COLO668 (cell line): ENCODE data around the gene SPCS3.
"Not testable (repeated sequence)": the region's sequence is repeated elsewhere in the genome, so short reads cannot be mapped to it uniquely, and the experiment has no call there.

Source experiments
- DNase-seq: peaks from one replicate; lab custom pipeline; 2025; ENCODE audit not compliant: unreplicated experiment; lab: John Stamatoyannopoulos, UW

The SPCS3 gene

DNA sequence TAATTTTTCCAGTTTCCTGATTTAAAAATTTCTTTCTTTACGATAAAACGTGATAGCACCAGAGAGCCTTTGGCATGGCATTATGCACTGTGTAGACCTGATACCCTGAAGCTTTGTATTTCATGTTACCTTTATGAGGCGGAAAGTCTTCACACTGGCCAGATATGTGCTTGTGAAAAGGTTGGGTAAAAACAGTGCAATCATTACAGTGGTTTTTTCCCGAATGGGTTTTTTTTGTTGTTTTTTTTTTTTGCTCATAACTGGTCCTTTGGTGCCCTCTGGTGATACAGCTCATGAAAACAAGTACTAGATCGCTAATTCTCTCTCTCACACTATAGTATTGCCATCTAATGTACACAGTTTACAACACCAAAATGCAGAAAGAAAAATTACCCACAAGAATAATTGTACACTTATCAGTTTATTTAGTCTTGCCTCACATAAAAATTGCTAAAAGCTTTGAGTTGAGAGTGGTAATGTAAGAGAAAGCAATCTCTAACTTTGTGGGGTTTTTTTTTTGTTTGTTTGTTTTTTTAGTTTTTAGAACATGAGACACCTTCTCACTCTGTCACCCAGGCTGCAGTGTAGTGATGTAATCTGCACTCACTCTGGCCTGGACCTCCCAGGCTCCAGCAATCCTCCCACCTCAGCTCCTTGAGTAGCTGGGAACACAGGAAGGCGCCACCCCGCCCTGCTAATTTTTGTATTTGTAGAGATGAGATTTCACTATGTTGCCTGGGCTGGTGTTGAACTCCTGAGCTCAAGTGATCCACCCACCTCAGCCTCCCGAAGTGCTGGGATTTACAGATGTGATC lies 21.3 kb downstream of the SPCS3 start:
- no peak for DNase-seq

DNA sequence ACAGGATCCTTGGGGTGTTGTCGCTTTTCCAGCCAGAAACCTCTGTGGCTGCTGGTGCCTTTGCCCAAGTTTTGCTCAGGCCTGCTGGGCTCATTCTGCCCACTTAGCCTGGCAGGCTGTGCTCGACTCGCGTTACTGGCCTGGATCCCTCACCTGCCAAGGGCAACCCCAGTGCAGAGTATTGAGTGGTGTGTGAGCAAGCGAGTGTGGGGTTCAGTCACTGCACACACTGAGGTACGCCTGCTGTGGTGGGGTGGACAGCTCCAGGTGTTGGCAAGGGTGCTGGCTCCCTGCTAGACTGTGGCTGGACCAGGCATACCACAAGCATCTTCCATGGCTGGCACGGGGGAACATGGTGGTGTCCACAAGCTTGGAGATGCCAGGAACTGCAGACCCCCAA lies 22.6 kb downstream of the SPCS3 start:
- no peak for DNase-seq

DNA sequence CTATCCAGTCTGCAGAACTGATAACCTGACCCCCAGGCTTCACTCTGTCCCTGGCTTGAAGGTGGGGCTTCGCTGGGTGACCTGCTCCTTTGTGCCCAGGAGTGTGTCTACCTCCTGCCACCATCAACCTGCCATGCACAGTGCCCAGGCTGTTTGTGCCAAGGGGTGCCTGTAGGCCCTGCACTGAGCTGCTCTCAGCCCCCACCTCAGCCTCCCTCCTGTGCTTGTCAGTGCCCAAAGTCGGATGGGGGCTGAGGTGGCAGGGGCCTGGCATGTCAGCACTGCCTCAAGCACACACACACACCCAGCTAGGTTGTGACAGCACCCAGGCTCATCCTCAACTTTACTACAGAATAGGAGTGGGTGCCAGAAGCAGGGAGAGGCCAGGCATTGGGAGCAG lies 23.5 kb downstream of the SPCS3 start:
- no peak for DNase-seq

DNA sequence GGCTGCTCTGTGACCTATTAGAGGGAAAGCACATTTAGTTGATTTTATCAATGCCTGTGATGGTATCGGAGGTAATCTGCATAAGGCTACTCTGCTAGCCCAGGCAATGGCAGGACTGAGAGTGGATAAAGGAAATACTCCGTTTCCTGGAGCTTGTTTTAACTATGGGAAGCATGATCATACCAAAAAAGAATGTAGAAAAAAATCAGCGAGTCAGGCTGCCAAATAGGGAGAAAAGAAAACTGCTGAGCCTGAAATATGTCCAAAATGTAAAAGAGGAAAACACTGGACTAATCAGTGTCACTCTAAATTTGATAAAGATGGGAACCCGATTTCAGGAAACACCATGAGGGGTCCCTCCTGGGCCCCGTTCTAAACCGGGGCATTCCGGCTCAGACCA lies 25.6 kb downstream of the SPCS3 start:
- not testable (repeated sequence) for DNase-seq

DNA sequence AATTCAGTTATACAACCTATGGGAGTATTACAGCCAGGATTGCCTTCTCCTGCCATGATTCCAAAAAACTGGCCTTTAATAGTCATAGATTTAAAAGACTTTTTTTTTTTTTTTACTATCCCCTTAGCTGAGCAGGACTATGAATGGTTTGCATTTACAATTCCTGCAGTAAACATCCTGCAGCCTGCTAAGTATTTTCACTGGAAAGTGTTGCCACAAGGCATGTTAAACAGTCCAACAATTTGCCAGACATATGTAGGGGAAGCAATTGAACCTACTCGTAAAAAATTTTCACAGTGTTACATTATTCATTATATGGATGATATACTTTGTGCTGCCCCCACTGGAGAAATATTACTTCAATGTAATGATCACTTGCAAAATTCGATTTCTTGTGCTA lies 27.1 kb downstream of the SPCS3 start:
- not testable (repeated sequence) for DNase-seq

DNA sequence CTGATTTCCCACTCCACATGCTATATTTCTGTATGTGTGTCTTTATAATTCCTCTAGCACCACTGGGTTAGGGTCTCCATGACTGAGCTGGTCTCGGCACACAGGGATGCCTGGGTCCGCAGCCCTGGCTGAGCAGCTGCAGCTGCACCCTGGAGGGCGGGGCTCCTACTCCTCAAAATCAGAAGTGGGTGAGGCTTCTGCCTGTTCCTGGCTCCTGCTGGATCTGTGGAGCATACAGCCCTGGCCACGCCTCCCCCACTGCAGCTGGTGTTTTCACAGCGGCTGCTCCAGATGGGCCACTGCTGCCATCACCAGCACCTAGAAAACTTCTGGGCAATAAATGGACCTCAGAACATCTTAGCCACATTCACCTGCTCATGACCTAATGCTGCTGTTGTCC lies 30.9 kb downstream of the SPCS3 start:
- DNase-seq = no peak

DNA sequence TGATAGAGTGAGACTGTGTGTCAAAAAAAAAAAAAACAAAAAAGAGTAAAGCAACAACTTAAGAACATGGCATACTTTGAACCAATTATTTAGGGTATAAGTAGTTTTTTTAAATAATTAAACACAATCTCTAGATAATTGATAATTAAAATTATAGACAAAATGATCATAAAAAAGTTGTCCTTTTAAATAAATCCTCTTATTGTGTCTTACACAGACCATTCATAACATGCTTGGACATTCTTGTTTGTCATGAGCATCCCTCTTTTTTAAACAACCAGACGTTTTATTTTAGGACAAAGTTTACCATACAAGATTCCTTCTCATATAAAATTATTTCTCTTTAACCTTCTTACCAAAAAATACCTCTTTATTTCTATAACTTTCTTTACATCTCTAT lies 35.1 kb downstream of the SPCS3 start:
- DNase-seq = no peak

DNA sequence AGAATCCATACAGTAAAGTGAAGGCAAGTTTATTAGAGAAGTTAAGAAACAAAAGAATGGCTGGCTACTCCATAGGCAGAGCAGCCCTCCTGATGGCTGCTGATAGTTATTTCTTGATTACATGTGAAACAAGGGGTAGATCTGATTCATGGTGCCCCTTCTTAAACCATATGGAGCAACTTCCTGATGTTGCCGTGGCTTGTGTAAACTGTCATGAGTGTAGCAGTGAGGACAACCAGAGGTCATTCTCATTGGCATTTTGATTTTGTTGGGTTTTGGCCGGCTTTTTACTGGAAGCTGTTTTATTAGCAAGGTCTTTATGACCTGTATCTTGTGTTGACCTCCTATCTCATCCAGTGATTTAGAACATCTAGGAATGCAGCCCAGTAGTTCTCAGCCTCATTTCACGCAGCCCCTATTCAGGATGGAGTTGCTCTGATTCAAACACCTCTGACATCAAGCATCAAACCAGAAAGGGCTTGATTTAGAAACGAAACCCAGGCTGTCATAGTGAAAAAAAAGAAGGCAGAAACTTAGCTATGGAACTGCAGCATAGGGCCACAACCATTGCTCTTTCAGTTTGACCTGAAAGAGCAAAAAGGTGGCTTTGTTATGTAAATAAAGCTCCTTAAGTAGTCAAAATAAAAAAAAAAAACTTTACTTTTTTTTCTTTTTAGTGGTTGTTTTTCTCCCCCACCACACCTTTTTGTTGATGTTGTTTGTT lies 37.8 kb downstream of the SPCS3 start:
- DNase-seq = no peak

DNA sequence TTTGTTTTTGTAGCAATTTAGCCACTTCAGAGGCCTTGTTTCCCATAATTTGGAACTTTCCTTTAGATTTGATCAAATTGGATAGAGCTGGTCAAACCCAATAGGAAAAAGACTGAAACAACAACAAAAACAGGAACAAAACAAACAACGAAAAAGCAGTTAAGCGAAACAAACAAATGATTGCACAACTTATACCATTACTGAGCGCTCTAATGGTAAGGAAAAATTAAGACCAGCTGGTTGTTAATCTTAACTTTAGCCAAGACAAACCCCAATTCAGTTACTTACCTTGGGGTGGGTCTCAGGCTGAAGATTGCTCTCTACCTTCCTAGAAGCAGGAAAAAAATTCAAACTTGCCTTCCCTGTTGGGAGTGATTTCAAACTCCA lies 38.3 kb downstream of the SPCS3 start:
- DNase-seq = no peak

DNA sequence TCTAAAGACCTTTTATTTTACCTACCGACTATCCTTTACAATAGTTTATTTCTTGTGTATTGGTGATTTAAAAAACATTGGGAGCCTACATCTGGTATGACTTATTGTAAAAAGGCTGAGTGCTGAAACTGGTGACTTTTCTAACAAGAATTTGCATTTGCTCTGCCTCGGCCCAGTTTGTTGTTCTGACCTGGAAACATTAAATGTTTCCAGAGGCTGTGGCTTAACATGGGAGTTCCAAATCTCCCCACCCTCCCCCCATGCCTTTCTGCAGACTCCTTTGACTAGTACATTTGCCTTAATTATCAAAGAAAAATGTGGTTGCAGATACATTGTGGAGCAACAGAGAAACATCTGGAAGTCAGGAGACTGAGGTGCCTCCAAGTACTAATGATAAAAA lies 39.8 kb downstream of the SPCS3 start:
- no peak for DNase-seq

DNA sequence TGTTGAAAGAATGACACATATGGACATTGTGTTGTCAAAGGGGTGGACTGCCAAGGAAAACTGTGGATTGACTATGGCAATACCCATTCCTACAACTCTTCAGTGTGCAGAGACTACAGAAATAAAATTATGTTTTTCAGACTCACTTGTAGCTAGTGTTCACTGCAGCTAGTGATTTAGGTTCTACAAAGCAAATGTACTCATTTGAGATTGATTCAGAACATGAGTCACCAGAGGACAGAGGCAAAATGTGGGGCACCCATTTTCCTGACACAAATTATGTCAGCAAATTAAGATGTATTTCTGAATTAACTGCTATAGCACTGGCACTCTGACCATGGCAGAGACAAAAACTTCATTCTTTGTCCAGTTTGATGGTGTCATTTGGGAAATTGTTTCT lies 40.7 kb downstream of the SPCS3 start:
- no peak for DNase-seq

DNA sequence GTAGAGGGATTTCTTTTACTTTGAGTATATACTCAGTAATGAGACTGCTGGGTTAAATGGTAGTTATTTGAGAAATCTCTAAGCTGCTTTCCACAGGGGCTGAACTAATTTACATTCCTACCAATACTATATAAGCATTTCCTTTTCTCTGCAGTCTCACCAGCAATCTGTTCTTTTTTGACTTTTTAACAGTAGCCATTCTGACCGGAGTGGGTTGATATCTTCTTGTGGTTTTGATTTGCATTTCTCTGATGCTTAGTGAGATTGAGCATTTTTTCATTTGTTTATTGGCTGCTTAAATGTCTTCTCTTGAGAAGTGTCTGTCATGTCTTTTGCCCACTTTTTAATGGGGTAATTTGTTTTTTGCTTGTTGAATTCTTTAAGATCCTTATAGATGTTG lies 43.3 kb downstream of the SPCS3 start:
- DNase-seq = no peak

DNA sequence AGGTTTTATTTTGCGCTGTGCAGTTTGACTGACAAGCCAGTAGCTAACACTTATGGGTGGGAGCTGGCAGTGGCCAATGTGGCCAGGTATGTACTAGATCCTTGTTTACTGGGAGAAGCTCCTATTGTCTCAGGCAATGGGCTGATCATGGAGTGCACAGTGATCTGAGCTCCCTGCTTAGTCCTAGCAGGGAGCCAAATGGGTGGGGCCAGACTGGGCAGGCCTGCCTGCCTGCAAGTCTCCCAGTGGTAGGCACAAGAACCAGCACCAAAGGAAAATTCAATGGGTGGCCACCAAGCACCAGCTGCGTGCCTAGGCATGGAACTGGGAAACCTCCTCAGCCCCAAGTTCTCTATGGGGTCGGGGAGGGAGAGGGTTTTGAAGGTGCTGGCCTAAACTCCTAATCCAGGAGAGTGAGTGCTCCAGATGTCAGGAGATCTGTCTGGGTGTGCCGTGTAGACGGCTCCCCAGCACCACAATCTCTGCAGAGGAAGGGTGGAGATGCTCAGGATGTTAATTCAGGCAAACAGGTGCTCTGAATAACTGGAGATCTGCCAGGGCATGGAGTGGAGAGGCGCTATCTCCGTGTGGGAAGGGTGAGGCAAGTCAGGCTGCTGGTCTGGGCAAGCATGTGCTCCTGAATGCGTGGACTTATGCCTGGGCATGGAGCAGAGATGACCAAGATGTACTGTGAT lies 48.2 kb downstream of the SPCS3 start:
- no peak for DNase-seq

DNA sequence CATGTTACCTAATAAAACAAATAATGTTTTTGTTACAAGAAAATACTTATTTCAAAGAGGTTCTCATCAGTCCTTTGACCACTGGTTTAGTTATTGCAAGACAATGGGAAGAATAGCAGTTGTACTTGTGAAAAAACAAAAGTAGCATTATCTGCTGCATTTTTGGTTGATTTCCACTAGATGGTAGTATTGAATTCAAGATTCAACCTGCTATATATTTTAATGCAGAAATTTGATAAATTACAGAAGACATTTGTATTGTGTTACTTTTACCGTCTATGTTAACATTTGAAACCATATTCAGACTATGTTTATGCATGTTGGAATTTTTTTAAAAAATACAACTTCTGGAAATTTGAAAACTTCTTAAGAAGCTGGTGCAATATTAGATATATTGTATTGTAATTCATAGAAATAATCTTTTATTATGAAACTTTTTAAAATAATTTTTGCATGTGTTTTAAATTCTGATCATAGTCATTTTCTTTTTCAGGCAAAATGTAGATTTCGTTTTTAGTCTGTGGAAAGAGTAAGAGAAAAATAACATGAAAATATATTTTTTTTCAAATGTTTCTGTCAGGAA lies 56.4 kb downstream of the SPCS3 start:
- DNase-seq = no peak

DNA sequence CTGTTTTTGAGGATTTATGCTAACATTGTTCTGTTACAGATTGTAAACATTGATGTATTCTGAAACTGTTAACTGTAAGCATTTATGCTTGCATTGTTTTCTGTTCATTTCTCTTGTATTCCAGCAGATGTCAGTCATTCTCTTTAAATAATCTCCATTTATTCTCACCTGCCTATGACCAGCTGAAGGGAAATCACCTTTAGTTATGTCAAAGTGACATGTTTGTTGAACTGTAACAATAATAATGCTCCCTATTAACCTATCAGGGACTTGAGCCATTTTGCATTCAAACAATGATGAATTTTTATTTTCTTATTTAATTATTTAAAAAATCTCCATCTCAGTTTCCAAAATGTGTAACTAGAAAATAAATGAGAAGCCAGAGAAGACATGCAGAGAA lies 58.0 kb downstream of the SPCS3 start:
- no peak for DNase-seq

DNA sequence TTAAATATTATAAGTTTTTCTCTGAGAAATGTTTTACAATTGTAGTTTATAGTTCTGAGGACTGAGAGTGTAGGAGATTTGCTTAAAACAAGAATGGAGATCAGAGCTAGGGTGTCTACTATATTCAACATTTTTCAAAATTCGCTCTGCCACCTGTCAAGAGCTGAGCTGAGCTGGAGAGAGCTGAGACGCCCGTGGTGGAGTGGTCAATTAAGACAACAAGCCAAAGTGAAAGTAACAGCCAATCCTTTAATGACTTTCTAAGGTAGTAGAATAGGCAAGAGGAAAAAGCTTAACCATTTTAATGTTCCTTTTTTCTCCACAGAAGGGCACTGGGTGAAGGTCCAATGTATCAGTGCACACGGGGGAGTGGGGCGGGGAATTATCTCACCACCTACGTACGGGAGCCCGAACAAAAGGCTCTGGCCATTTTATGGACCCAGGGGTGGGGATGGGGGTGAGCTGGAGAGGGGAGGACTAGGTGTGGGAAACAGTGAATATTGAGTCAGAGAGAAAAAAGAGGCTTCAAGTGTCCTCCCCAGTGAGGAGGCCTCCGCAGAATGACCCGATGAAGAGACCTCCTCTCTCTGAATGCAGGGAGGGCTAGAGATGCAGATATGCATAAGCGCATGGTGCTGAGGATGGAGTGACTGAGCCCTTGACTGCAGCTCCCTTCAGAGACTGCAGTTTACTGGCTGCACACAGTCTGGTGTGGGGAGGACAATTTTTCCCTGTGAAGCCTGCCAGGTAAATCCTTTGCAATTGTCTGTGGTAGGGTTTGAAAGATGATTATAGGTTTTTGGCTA lies 60.8 kb downstream of the SPCS3 start:
- DNase-seq = no peak
